ENCODE data around the gene PDXP.

PDXP gene

DNA sequence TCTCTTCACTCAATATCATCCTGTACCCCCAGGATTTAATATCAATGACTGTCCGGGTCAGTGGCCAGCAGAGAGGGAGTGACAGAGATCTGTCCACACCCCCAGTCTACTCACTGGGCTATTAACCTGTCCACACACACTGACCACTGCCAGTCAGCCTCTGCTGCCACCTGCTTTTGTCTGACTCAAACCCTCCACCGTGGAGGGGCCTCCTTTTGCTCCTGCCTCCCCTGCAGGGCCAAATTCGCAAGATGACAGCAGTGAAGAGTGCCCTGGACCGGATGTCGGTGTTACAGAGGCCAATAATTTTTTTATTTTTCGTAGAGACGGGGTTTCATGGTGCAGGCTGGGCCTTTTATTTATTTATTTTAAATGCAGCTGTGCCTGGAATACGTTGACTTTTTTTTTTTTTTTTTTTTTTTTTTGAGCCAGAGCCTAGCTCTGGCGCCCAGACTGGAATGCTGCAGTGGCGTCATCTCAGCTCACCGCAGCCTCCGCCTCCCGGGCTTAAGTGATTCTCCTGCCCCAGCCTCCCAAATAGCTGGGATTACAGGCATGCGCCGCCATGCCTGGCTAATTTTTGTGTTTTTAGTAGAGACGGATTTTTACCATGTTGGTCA lies 5.1 kb downstream of the PDXP start:
- Histone ChIP-seq H3K79me2 (no peaks in the 10 kb centered on the region), H3K27me3 (ENCODE audit: control insufficient read depth, insufficient read depth, low read length) (no peaks in the 10 kb centered on the region), H3K9ac (no peak overlapping the region), H3K4me1 (peaks cover 5% of the 10 kb centered on the region), H3K9me3 (ENCODE audit: control insufficient read depth, low read length) (no peaks in the 10 kb centered on the region), H3K27ac (no peak overlapping the region), H3K4me3 (ENCODE audit: low read depth, low read length) (no peak overlapping the region), H3K36me3 (ENCODE audit: control insufficient read depth, insufficient read depth, low read length) (no peaks in the 10 kb centered on the region), H2AFZ (no peak overlapping the region), H3K4me2 (ENCODE audit: low read length) (no peak overlapping the region)
- TF ChIP-seq CTCF (IDR thresholded peaks at IDR 0.05) = no peak

GRCh38 chr22:37664249-37665101 lies 6.0 kb downstream of the PDXP start:
- H3K4me2 ChIP-seq (ENCODE audit: low read length) = no peak overlapping the region
- no peak overlapping the region for H2AFZ ChIP-seq
- no peak overlapping the region for H3K27ac ChIP-seq
- no peaks in the 10 kb centered on the region for H3K27me3 ChIP-seq (ENCODE audit: control insufficient read depth, insufficient read depth, low read length)
- H3K36me3 ChIP-seq (ENCODE audit: control insufficient read depth, insufficient read depth, low read length) = no peaks in the 10 kb centered on the region
- H3K79me2 ChIP-seq = no peaks in the 10 kb centered on the region
- H3K4me1 ChIP-seq = peaks cover 5% of the 10 kb centered on the region
- no peaks in the 10 kb centered on the region for H3K9me3 ChIP-seq (ENCODE audit: control insufficient read depth, low read length)
- H3K9ac ChIP-seq = no peak overlapping the region
- H3K4me3 ChIP-seq (ENCODE audit: low read depth, low read length) = no peak overlapping the region
- TF ChIP-seq CTCF (IDR thresholded peaks at IDR 0.05) = no peak

GRCh38 chr22:37665487-37665886 lies 7.0 kb downstream of the PDXP start:
- H3K9me3 ChIP-seq (ENCODE audit: control insufficient read depth, low read length) = no peaks in the 10 kb centered on the region
- no peak overlapping the region for H2AFZ ChIP-seq
- no peak overlapping the region for H3K4me2 ChIP-seq (ENCODE audit: low read length)
- no peaks in the 10 kb centered on the region for H3K36me3 ChIP-seq (ENCODE audit: control insufficient read depth, insufficient read depth, low read length)
- no peak overlapping the region for H3K4me3 ChIP-seq (ENCODE audit: low read depth, low read length)
- H3K27ac ChIP-seq = no peak overlapping the region
- no peaks in the 10 kb centered on the region for H3K27me3 ChIP-seq (ENCODE audit: control insufficient read depth, insufficient read depth, low read length)
- TF ChIP-seq CTCF (IDR thresholded peaks at IDR 0.05) = no peak
- no peaks in the 10 kb centered on the region for H3K4me1 ChIP-seq
- no peak overlapping the region for H3K9ac ChIP-seq
- no peaks in the 10 kb centered on the region for H3K79me2 ChIP-seq

DNA sequence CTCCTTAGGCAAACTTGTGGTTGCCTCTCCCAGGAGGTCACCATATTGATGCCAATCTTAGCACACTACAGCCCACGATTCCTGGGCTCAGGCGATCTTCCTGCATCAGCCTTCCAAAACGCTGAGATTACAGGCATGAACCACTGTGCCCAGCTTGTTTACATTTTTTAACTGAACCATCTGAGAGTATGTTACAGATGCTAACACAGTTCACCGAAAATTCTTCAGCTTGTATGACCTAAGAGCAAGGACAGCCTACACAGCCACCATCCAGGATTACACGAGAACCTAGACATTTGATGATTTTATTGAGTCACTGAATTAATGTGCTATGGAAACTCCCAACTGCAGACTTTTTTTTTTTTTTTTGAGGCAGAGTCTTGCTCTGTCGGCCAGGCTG lies 11.1 kb downstream of the PDXP start:
- TF ChIP-seq CTCF (IDR thresholded peaks at IDR 0.05) = no peak
- H3K27me3 ChIP-seq (ENCODE audit: control insufficient read depth, insufficient read depth, low read length) = no peaks in the 10 kb centered on the region
- peaks cover 7% of the 10 kb centered on the region for H3K4me1 ChIP-seq
- no peak overlapping the region for H3K9ac ChIP-seq
- H3K27ac ChIP-seq = peak overlapping the region; percentile 58
- H2AFZ ChIP-seq = no peak overlapping the region
- no peaks in the 10 kb centered on the region for H3K9me3 ChIP-seq (ENCODE audit: control insufficient read depth, low read length)
- no peaks in the 10 kb centered on the region for H3K36me3 ChIP-seq (ENCODE audit: control insufficient read depth, insufficient read depth, low read length)
- H3K4me2 ChIP-seq (ENCODE audit: low read length) = peak overlapping the region; percentile 1
- H3K4me3 ChIP-seq (ENCODE audit: low read depth, low read length) = peak overlapping the region; percentile 0
- H3K79me2 ChIP-seq = no peaks in the 10 kb centered on the region
